Esophagus squamous epithelium (tissue), 4 donors: Measurements from ENCODE around the gene PTPRS.

ENCODE experiments used
- POLR2A ChIP-seq, 4 donors: fragments of 450-650 bp; IDR thresholded peaks; one replicate each; pipeline ENCODE4 v1.6.1; 2017; ENCODE audit warnings: antibody characterized with exemption in 4 of 4, mild to moderate bottlenecking in 4 of 4, moderate library complexity in 3 of 4
- TF ChIP-seq, protein P1 (sequence below), 6 experiments: fragments of 450-650 bp in 4 of 6; fragments of 200-600 bp in 2 of 6; sonication (generic) in 2 of 6; IDR thresholded peaks; one replicate each; pipeline ENCODE4 v1.5.1; 2016 to 2019; ENCODE audit warnings: antibody characterized with exemption in 6 of 6, mild to moderate bottlenecking in 4 of 6, moderate library complexity in 4 of 6

DNA sequence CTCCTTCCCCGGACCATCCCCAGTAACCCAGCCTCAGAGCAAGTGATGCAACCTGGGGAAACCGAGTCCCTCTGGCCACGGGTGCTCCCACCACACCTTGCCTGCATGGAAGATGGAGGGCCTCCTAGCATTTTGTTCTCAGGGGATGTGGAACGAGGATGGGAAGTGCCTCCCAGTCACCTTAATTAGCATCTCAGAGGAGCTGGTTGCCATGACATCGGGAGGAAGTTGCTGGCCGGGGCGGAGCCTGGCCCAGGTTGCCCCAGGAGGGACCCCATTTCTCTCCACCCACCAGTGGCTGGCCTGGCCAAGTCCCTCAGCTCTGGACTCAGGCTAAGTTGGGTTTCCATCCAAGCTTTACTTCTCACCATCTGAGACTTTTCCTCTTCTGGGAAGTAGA is 24.1 kb upstream of the PTPRS start:
- TF ChIP-seq, protein P1, sequence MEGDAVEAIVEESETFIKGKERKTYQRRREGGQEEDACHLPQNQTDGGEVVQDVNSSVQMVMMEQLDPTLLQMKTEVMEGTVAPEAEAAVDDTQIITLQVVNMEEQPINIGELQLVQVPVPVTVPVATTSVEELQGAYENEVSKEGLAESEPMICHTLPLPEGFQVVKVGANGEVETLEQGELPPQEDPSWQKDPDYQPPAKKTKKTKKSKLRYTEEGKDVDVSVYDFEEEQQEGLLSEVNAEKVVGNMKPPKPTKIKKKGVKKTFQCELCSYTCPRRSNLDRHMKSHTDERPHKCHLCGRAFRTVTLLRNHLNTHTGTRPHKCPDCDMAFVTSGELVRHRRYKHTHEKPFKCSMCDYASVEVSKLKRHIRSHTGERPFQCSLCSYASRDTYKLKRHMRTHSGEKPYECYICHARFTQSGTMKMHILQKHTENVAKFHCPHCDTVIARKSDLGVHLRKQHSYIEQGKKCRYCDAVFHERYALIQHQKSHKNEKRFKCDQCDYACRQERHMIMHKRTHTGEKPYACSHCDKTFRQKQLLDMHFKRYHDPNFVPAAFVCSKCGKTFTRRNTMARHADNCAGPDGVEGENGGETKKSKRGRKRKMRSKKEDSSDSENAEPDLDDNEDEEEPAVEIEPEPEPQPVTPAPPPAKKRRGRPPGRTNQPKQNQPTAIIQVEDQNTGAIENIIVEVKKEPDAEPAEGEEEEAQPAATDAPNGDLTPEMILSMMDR (IDR thresholded peaks at IDR 0.05), result no peak
- no peak for TF ChIP-seq POLR2A (IDR thresholded peaks at IDR 0.05)
